ENCODE results near the gene FBL.

DNA sequence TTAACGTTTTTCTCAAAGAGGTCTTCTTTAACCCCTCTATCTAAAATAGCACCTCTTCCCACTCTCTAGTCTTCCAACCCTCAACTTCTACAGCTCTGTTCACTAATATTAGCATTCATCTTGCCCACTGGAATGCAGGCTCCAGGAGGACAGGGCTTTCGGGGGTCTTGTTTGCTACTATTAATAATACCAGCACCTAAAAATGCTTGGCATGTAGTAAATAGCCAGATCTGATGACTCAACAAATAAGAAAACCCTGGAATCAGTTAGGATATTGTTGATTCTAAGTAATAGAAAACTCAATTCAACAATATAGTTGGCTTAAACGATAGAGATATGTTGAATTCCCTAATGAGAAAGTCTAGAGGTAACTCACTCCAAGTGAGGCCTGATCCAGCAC is 26.4 kb downstream of the FBL start:
- TF ChIP-seq, protein P1, sequence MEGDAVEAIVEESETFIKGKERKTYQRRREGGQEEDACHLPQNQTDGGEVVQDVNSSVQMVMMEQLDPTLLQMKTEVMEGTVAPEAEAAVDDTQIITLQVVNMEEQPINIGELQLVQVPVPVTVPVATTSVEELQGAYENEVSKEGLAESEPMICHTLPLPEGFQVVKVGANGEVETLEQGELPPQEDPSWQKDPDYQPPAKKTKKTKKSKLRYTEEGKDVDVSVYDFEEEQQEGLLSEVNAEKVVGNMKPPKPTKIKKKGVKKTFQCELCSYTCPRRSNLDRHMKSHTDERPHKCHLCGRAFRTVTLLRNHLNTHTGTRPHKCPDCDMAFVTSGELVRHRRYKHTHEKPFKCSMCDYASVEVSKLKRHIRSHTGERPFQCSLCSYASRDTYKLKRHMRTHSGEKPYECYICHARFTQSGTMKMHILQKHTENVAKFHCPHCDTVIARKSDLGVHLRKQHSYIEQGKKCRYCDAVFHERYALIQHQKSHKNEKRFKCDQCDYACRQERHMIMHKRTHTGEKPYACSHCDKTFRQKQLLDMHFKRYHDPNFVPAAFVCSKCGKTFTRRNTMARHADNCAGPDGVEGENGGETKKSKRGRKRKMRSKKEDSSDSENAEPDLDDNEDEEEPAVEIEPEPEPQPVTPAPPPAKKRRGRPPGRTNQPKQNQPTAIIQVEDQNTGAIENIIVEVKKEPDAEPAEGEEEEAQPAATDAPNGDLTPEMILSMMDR (conservative IDR thresholded peaks at IDR 0.05 in 1 of 2, IDR thresholded peaks at IDR 0.05 in 1 of 2; ENCODE audit: extremely low read depth in 1 of 2, insufficient read depth in 1 of 2, low read depth in 1 of 2, low read length in 2 of 2): no peak
- no peak for TF ChIP-seq EZH2 (IDR thresholded peaks at IDR 0.05; ENCODE audit: borderline replicate concordance, low read length)

Measured in mammary epithelial cell (primary cell).